VCaP (cell line): ENCODE results near the gene CAMTA1.
"Not testable (repeated sequence)": the region's sequence is repeated elsewhere in the genome, so short reads cannot be mapped to it uniquely, and the experiment has no call there.

Experiments used
- H3K27ac ChIP-seq: fragments of 450-650 bp; 2 replicates; pipeline ENCODE4 v1.5.1; 2017
- CTCF ChIP-seq: fragments of 450-650 bp; conservative IDR thresholded peaks from 2 replicates; pipeline ENCODE4 v1.5.1; 2017; ENCODE audit warnings: mild to moderate bottlenecking, moderate library complexity

CAMTA1 gene

DNA sequence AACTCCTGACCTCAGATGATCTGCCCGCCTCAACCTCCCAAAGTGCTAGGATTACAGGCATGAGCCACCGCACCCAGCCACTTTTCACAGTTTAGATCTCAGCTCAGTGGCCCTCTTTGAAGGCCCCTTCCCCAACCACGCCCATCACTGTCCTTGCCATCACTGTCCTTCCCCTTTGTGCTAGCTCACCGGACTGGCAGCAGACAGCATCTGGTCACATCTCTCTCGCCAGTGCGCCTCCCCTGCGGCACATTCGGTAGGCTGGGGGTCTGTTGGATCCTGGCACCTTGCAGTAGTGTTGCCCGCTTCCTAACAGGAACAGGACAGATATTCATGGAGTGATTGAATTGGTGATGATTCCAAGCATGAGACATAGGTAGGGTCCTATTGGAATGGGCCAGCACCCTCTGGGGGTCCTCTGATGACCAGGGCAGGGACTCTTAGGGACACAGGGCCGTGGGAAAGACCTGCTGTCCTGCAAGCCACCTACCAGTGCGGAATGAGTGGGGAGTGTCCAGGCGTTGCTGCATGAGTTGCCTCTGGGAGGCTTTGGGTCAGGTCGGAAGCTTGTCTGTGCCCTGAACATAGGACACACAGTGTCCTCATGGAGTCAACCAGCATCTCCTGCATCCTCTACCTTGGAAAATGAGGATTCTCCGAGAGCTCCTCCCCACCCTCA is 807.0 kb downstream of the CAMTA1 start:
- H3K27ac ChIP-seq = no peak overlapping the region
- no peak for TF ChIP-seq CTCF

GRCh38 chr1:7594002-7594713 is 808.9 kb downstream of the CAMTA1 start:
- H3K27ac ChIP-seq = no peak overlapping the region
- no peak for TF ChIP-seq CTCF

DNA sequence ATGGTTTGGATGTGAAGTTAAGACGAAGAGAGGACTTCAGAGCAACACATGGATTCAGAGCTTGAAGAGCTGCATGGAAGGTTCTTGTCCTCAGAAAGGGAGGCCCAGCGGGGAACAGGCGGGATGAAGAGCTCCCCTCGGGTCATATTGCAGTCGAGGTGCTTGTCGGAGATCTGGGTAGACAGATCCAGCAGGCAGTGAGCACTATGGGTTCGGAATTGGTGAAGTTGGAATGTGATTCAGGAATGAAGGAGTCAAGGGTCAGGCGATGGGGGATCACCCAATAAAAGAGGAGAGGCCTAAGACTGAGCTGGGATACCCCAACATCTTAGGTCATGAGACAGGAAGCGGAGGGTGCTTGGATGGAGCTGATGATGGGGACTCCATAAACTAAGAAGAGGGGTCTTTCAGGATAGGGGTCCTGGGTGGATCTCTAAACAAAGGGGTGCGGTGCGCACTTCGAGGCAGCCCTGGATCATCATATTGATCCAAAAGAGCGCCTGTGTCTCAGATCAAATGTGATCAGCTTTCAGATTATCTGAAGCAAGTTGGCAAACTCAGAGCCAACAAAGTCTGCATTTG is 809.6 kb downstream of the CAMTA1 start:
- no peak overlapping the region for H3K27ac ChIP-seq
- TF ChIP-seq CTCF = no peak

DNA sequence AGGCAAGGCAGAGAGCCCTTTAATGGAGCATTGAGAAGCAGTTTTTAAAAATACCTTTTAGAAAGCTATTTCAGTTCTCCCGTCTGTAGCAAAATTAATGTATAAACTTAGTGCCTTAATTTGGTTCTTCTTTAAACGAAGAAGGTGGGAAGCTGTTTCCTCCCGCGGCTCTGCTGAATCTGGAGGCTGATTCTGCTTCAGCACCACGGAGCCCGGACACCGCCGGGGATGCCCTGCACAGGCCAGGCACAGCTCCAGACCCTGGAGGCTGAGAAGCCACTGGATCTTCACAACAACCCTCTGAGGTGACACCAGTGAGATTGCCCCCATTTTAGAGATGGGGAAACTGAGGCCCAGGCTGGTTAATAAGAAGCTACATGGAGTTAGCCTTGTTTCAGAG is 810.1 kb downstream of the CAMTA1 start:
- TF ChIP-seq CTCF = no peak

DNA sequence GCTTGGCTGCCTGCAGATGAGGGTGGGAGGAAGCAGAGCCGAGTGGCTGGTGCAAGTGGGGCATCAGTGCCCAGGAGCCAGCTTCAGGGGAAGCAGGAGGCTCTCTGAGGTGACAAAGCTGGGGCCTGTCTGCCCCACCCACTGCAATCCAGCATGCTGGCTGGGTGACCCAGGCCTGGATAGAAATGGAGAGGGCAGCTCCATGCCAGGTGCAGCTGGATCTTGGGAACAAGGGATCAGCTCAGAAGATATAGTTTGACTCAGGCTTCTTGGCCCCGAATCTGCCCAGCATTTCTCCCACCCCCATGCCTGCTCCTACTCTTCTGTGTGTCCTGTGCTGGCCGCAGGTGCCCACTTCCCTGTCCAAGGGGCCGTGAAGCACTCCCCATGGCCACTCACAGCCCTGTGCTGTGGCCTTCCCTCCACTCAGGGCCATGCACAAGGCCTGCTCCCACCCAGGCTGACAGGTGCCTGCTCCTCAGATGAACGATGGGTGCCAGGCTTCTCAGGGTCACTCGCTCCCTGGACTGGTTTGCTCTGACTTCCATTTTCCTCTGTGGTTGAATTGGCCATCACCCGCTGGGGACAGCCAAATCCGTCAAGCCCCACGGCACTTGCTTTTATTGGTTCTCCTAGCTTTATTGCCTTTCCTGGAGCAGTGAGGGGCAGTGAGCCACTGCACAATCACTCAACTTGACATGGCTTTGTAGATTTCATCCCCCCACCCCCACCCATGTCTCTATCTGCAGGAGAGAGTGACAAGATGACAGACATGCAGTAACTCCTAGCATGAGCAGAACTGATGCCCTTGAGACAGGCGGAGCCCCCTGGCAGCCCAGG is 811.1 kb downstream of the CAMTA1 start:
- no peak overlapping the region for H3K27ac ChIP-seq
- no peak for TF ChIP-seq CTCF

More for the DNA sequence above, 810.1 kb downstream of the CAMTA1 start:
- no peak overlapping the region for H3K27ac ChIP-seq

GRCh38 chr1:7598058-7598457 is 812.8 kb downstream of the CAMTA1 start:
- H3K27ac ChIP-seq = not testable (repeated sequence)

- not testable (repeated sequence) for H3K27ac ChIP-seq
These were observed 819.7 kb downstream of the CAMTA1 start for GRCh38 chr1:7604906-7605305.

GRCh38 chr1:7606096-7606495 is 820.8 kb downstream of the CAMTA1 start:
- TF ChIP-seq CTCF = no peak

More at GRCh38 chr1:7606096-7606495, 820.8 kb downstream of the CAMTA1 start:
- no peak overlapping the region for H3K27ac ChIP-seq
